Stimulated activated CD8-positive, alpha-beta memory T cell treated with anti-CD3 and anti-CD28 coated beads, Interleukin-7, amount 100 ng/mL, for 1 hour (primary cell): ENCODE data around the gene CHRD.
"Not testable (repeated sequence)": the region's sequence is repeated elsewhere in the genome, so short reads cannot be mapped to it uniquely, and the experiment has no call there.

ENCODE experiments used
- DNase-seq, 2 donors: peaks; one replicate each; pipeline ENCODE4 v3.0.0-alpha.2; 2020; ENCODE audit warnings: low read depth in 2 of 2

CHRD gene

DNA sequence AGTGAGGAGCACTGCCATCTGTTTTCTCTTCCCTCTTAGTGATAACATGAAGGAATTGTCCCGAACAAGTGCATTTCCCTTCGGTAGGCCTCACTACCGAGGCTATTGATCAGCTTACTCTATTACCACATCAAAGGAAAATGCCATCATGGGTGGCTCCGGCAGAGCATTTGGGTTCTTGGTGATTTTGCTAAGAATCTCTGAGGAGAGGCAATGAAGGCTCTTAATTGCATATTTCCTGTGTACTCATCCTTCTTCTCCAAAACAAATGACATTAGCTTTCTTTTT lies 35.3 kb downstream of the CHRD start:
- no peak for DNase-seq

DNA sequence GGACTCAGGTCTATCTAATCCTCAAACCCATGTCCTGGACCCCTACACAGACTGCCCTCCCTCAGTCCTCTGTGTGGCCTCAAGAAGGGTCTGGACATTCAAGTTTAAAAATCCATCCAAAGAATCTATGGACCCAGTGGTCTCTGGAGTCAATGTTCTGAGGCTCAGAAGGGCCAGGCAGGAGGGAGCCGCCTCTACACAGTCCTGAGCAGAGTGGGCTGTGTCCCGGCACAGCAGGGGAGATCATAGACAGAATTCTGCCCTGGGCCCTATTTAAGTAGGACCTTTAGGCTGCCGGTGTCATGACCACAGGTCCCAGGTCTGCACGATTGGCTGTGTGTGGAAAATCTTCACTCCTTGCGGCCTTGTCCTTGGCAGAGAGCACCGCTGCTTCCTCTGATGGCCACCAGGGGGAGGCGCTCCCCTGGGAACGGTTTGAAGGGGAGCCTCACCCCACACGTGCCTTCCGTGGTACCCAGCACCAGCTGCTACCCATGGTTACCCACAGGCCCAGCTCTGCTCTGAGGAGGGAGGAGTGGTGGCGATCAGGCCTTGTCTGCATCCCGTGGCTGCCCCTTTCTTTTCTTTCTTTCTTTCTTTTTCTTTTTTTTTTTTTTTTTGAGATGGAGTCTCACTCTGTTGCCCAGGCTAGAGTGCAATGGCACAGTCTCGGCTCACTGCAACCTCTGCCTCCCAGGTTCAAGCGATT lies 37.9 kb downstream of the CHRD start:
- DNase-seq: peak; percentile 40 to 43

DNA sequence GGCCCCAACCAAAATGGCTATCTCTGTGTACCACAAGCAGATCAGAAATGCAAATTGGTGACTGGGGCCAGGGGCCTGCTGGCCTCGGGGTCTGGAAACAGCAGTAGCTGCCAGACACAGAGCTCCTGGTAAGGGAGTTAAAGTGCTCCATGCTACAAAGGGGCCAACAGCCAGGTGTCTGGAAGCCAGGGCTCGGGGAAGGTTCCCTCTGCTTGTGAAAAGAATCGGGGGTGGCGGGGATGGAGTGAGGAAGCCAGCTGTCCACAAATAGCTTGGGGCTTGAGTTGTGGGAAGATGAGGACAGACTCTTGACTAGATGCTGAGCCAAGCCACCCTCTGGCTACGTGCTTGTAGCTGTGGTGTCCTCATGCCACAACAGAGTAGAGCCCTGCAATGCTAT lies 39.3 kb downstream of the CHRD start:
- no peak for DNase-seq

DNA sequence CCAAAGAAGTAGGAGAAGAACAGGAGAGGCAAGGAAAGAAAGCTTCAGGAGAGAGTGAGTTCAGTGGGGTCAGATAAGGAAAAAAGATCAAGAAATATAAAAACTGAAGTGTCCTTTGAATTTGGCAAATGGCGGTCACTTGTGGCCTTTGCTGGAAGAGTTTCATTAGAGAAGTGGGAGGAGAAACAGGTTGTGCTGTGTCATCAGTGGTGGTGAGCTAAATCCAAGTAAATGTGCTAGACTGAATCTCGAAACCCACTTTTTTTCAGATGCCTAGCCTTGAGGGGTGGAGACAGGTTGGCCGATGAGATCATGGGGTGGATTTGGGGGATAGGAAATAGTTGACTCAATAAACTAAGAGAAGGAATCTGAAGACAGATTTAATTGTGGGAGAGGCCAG lies 43.7 kb downstream of the CHRD start:
- DNase-seq: no peak

DNA sequence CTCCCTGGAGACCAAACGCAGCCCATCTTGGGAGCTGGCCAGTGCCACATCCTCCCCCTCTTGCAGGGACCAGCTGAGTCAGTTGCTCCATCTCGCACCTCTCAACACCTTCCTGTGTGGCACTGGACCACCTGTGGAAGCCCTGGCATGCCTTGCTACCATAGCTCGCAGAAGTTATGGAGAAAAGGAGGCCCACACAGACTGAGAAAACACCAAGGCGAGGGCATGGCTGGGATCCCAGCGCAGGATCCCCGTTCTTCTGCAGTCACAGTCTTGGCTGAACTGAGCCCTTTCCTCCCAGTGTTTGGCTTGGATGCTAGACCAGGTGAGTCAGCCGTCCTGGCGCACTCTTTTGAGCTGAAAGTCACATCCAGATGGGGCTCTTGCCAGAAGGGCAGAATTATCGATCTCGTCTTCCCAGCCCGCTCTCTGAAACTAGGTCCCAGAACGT lies 46.9 kb downstream of the CHRD start:
- no peak for DNase-seq

DNA sequence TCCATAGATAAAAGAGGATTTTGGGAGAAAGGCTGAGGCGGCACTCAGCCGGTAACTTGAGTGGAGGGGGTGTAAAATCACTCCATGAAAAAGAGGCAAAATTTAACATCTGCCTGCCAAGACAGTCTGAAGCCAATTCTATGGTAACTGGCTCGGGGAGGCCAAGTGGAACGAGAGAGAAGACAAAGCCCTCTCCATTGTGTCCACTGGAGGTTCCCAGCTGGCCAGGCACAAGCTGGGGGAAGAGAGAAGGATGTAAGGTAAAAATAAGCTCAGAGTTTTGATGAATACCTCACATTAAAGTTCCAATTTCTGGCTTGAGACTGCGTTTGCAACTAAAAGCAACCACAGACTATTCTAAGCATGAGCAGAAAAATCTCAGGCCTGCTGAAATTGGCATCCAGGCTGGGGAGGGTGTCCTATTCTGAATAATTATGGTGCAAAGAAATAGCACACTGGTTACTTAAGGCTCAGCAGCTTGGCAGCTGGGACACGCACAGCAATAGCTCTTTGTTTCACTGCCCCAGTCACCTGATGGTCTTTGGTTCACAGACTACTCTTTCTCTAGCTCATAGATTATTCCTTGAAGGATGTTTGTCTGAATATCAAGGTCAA lies 48.8 kb downstream of the CHRD start:
- DNase-seq: no peak

DNA sequence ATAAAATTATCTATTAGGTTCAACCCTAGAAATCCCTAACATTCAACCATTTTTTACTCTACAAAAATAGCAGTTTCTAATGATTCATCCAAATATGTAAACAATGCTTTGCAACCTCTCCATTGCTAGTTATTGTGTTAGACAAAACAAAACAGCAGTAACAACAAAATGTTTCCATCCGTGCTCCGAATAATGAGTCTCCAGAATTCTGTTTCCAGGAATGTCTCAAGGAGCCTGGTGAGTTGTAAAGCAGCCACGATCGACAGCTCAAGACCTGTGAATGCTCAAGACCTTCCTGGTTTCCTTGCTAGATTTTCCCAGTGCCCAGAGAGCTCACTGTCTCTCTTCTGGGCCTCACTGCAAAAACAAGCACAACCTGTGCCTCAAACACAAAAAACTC lies 49.9 kb downstream of the CHRD start:
- no peak for DNase-seq

DNA sequence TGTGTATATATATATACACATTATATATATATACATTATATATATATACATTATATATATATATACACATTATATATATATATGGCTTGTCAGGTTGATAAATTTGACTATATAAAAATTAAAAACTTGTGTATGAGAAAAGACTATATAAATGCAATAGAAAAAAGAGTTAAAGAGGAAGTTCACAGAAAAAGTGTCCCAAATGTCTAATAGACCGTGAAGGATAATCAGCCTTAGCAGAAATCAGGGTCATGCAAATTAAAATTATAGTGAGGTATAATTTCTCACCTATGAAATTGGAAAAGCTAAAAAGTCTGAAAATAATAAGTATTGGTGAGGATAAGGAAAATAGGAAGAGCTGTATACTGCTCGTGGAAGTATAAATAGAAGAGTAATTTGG lies 51.1 kb downstream of the CHRD start:
- no peak for DNase-seq

DNA sequence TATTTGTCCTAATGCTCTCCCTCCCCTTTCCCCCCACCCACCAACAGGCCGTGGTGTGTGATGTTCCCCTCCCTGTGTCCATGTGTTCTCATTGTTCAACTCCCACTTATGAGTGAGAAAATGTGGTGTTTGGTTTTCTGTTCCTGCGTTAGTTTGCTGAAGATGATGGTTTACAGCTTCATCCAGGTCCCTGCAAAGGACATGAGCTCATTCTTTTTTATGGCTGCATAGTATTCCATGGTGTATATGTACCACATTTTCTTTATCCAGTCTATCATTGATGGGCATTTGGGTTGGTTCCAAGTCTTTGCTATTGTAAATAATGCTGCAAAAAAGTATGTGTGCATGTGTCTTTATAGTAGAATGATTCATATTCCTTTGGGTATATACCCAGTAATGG lies 53.3 kb downstream of the CHRD start:
- DNase-seq: not testable (repeated sequence)

DNA sequence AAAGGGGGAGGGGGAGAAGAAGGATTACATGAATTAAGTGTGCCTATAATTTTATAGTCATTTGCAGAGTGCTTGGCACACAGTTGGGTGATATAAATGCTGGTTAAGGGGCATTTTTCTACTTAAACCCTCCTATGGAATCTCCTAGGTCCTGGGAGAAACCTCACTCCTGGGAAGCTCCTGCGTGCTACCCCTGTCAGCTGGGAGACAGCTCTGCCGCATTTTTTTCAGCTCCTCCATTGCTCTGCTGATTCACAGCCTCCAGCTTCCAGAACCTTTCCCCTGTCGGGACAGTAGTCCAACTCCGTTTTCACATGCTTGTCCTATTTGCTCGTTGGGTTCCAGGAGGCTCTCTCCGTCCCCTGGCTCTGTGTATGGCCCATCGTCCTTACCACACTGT lies 59.2 kb downstream of the CHRD start:
- DNase-seq: no peak
